Measurements from ENCODE around the gene CBX2.

CBX2 gene

DNA sequence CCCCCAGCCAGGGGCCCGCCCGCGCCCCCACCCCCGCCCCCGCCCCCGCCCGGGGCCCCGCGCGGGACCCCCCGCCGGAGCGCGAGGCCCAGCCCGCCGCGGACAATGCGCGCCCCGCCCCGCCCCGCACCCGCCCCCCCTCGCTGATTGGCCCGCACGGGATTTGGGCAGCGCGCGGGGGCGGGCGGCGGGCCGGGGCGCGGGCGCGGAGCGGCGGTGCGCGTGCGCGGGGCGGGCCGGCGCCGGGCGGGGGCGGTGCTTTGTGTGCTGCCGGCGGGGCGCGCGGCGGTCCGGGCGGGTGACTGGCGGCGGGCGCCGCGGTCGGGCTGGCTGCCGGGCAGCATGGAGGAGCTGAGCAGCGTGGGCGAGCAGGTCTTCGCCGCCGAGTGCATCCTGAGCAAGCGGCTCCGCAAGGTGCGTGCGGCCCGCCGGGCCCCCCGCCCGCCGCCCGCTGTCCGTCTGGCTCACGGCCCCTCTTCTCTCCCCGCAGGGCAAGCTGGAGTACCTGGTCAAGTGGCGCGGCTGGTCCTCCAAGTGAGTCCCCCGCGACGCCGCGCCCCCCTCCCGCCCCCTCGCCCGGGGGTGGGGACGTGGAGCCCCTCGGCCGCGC is at the start of gene CBX2:
Gene CBX2 (plus strand): TSS at position 255 of the 610 bp plus-strand sequence. CDS start 88 bp downstream, at position 343.
- DNase-seq: peak; percentile 82

DNA sequence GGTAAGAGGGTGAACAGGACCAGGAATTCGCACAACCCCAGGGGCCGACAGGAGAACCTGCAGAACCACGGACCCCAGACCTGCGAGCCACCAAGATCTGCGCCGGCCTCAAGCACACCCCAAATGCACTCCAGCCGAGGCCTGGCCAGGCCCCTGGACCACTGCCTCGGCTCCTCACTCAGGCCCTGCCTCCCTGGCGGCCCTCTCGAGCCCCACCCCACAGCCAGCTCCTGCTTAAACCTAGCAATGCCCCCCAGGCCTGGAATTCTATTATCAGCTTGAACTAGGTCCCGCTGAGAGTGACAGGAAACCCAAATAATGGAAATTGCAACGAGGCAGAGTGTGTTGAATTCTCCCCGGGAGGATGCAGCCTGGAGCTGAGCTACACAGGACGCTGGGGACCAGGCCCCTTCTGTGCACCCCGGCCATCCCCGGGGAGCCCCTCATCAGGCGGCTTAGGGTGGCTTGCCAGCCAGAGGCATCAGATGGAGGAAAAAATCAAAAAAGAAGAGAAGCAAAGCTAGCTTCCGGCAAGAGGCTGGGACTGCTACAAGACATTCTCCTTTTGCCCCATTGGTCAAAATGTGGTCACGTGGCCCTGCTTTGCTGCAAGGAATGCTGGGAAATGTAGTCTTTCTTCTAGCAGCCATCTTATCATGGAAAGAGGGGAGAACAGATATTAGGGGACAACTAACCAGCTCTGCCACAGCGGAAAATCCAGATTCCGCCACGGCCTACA is 49.6 kb upstream of the CBX2 start:
- peak; percentile 90 for DNase-seq

DNA sequence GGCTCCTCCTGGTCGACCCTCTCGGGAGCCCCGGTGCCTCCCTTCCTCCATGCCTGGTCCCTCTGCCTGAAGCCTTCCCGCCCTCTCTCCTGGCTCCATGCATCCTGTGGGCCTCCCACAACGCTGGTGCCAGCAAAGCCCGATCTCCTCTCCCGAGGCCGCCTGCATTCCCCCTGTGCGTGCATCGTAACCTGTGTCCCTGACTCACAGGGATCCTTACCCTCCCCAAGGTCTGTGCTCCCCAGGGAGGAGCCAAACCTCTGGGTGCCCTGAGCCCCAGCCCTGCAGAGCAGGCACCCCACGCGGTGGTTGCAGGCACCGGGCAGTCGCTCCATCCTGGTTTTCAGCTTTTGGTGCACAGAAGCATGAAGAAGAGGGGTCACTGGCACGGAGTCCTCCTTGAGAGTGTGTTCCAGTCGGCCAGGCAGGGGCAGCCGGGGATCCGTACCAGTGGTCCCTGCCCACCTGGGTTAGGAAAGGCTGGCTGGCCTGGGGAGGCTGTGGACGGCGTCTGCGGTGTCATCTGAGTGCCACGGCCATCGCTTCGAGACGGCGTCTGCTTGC is 49.0 kb upstream of the CBX2 start:
- no peak for DNase-seq

DNA sequence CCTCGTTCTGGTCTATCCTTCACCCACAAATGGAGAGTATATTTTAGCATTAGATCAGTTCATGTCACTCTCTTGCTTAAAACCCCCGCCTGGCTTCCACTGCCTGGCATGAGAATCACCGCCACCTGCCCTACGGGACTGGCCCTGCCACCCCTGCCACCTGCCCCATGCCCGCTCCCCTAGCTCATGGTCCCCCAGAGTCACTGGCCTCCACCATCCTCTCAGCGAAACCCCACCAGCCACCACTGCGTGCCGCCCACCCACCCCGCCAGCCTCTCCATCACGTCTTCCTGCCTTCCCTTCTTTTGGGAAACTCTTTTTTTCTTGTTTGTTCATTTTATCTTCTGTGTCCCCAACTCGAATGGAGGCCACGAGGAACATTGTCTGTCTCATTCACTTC is 48.2 kb upstream of the CBX2 start:
- DNase-seq: no peak

DNA sequence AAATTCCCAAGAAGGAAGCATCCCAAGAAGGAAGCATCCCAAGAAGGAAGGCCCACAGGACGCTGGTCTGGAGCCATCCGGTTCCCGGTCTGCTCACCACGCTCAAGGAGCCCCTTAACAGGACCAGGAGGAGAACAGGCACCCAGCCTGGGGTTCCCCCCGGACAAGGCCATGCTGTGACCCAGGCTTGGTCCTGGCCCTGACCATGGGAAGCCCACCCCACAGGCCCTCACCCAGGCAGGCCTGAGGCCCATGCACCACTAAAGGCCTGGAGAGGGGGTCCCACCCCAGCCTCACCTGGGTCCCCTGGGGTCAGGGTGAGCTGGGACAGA is 47.5 kb upstream of the CBX2 start:
- DNase-seq: no peak

DNA sequence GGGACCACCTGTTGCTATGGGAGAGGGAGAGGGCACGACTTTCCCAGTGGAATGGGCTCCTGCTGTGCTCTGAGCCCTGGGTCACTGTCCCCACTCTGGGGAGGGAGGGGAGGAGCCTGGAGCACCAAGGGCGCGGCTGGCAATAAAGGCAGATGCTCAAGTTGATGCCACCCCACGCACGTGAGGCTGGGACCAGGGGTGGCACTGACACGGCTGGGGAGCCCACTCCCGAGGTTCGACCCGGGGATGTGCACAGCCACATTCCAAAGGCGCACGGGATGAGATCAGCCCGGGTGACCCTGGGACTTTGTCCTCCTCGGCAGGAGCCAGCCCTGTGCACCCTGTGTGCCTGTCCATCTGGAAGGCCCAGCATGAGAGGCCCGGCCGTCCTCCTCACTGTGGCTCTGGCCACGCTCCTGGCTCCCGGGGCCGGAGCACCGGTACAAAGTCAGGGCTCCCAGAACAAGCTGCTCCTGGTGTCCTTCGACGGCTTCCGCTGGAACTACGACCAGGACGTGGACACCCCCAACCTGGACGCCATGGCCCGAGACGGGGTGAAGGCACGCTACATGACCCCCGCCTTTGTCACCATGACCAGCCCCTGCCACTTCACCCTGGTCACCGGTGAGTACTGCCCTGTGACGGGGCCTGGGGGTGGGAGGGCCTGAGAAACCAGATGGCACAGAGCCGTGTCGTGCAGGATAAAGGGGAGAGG is 47.0 kb upstream of the CBX2 start, which contains the start of gene ENPP7:
Gene ENPP7 (plus strand): TSS at position 175 of the 715 bp plus-strand sequence. CDS start 197 bp downstream, at position 372.
- no peak for DNase-seq

DNA sequence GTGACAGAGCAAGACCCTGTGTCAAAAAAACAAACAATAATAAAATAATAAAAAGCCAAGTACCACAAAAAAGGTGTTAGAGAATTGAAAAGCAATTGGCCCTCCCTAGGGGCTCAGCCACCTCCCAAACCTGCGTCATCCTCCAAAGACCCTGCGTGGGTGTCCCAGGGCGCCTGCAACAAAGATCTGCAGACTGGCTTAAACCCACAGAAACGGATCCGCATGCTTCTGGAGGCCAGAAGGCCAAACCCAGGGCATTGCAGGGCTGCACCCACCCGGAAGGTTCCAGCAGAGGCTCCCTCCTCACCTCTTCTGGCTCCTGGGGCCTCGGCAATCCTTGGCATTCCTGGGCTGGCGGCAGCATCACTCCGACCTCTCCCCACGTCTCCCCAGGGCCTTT is 45.7 kb upstream of the CBX2 start:
- no peak for DNase-seq

DNA sequence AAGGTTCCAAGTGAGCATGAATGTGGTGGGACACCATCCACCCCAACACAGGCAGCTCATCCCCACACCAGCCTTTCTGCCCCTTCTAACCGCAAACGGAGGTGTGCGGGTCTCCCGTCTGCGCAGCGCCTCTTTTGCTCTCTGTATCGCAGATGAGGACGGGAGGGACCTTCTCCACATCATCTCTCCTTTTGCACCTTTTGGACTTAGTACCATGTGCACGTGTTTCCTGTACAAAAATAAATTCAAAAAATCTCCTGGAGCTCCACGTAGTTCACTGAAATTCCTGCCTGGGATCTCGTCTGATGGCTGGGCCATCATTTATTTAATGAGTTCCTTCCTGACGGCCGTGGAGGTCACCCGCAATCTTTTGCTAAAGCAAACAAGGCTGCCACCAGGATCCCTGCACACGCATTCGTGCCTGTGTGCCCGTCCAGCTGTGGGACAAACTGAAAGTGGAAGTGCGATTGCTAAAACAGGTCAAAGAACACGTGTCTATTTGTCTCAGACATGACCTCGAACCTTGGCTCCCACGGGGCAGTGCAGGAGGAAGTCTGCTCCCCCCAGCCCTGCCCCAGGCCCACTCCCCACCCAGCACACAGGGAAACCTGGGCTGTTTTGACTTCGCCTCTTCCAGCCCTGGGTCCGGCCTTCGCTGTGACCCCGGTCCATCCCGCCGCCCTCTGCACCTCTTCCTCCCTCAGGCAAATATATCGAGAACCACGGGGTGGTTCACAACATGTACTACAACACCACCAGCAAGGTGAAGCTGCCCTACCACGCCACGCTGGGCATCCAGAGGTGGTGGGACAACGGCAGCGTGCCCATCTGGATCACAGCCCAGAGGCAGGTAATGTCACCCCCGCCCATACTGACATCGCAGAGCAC is 44.9 kb upstream of the CBX2 start:
- DNase-seq: no peak

DNA sequence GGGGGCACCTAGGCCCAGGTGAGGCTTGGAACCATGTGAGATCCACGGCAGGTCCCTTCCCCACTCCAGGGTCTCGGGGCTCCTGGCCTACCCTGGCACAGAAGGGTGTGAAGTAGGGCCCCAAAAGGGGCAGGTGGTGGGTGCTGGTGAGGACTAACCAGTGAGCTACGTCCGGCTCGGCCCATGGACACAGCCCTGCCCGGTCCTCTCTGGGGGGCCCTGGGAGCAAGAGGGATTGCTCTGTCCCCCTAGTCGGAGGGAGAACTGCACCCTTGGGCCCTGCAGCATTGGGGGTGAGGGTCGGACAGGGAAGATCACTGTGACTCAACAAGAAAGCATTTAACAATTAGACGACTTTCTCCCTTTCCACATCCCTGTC is 44.3 kb upstream of the CBX2 start:
- no peak for DNase-seq

DNA sequence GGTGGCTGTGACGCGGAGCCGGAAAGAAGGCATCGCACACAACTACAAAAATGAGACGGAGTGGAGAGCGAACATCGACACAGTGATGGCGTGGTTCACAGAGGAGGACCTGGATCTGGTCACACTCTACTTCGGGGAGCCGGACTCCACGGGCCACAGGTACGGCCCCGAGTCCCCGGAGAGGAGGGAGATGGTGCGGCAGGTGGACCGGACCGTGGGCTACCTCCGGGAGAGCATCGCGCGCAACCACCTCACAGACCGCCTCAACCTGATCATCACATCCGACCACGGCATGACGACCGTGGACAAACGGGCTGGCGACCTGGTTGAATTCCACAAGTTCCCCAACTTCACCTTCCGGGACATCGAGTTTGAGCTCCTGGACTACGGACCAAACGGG is 42.9 kb upstream of the CBX2 start:
- DNase-seq: no peak

DNA sequence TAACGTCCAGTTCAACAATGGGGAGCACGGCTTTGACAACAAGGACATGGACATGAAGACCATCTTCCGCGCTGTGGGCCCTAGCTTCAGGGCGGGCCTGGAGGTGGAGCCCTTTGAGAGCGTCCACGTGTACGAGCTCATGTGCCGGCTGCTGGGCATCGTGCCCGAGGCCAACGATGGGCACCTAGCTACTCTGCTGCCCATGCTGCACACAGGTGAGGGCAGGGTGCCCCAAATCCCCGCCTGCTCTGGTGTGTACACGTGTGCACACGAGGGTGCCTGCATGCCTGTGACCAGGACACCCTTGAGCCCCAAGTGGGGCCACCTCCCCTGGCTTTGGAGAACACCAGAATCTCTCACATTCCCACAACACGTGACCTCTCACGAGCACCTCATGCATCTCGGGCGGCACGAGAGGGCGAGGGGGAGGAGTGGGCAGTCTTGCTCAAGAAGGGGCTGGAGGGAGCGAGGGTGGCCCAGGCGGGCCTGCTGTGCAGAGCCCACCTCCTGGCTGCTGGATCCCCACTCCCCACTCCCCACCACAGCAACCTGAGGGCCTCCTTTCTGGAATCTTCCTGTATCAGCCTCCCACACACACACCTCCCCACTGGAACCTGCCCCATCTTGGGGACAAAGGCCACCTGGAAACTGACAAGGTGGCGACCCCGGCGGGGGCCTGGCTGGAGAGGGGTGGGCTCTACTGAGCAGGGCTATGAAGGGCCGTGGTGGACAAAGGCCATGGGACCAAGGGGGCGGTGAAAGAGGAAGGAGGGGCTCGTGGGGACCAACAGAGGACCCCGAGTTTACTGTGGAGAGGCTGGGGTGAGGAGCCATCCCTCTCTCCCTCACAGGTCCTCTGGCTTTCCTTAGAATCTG is 40.7 kb upstream of the CBX2 start:
- no peak for DNase-seq

DNA sequence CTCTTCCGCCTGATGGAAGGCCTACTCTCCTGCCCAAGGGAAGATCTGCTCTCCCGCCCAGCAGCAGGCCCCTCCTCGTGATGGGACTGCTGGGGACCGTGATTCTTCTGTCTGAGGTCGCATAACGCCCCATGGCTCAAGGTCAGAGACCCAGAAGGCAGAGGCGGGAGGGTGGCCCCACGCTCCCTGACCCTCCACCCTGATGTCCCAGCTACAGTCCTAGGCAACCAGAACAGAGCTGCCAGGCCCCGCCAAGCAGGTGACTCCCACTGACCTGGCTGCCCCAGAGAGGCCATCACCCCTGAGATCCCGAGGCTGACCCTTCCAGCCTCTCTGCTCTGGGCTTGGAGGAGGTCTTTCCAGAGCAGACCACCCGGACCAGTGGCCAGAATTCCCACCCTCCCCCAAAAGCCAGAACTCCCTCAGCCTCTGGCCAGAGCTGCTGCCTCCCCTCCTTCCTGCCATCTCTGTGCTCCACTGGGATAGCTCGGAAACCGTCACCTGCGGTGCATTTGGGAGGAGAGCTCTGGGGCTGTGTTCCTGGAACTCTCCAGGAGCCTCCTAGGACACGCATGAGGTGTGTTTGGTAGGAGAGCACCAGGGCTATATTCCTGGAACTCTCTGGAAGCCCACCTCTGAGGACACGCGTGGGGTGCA is 39.9 kb upstream of the CBX2 start:
- DNase-seq: no peak

DNA sequence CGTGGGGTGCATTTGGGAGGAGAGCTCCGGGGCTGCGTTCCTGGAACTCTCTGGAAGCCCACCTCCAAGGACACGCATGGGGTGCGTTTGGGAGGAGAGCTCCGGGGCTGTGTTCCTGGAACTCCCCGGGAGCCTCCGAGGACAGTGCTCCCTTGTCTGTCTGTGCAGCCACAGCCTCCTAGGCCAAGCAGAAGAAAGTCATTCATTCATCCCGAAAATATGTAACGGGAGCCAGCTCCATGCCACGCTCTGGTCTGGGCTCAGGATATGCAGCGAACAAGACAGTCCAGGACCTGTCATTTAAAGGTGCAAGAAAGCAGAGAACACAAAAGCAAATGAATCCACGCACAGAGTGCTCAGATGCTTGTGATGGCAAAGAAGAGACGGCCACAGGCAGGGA is 39.3 kb upstream of the CBX2 start:
- DNase-seq: no peak

DNA sequence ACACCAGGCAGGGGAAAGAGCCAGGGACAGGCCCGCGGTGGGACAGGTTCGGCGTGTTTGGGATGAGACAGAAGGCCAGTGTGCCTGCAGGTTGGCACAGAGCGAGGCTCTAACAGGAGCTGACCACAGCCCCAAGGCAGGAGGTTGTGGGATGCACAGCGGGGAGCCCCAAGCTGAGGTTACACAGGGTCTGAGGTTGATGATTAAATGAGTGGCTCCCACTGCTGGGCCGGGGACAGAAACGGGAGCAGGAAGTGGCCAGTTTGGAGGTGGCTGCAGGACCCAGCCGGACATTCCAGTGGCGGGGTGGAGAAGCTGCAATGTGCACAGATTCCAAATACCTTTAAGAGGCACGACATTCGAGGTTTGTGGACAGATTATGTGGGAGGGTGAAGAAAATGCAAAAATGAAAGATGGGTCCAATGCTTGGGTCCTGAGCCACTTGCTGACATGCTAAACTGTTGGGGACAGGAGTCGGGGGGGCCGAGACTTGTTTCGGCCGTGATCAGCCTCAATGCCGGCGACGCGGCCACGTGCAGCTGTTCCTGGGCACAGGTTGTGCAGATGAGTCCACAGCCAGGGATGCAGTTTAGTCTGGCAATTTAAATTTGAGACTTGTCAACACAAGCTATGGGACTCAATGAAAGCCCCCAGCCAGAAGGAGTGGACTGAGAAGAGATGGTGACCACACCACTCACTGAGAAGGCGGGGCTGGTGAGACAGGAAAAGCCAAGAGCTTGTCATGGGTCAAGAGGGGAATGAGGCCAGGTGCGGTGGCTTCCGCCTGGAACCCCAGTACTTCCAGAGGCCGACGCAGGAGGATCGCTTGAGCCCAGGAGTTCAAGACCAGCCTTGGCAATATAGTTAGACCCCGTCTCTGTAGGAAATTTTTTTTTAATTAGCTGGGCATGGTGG is 38.5 kb upstream of the CBX2 start:
- no peak for DNase-seq

DNA sequence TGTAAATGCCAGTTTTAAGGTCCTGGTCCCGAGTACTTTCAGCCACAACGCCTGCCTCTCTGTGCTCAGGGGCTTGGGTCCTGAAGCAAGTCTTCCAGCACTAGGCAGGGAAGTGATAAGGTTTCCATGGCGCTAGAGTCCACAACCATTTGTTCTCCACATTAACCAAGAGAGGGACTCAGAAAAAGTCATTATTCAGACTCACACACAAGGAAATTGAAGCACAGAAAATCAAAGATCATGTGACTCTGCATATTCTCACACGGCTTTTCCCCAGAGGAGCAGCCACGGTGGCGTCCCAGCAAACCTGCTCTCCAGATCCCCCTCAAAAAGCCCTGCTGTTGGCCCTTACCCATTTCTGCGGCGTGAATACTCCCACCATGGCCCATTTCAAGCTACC is 37.5 kb upstream of the CBX2 start:
- no peak for DNase-seq

DNA sequence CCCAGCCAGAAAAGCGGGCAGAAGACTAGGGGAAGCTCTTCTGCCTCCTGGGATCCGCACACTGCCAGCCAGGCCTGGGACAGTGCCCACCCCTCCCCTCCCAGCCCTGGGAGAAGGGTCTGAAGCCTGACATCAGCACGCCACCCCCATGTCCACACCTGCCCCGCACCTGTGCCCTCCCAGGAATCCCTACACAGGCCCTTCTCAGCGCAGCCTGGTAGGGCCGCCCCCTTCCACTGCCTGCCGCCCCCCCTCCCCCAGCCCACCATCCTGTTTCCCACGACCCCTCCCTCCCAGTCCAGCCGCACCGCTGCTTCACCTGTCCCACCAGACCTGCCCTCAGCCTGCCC is 36.6 kb upstream of the CBX2 start:
- no peak for DNase-seq

DNA sequence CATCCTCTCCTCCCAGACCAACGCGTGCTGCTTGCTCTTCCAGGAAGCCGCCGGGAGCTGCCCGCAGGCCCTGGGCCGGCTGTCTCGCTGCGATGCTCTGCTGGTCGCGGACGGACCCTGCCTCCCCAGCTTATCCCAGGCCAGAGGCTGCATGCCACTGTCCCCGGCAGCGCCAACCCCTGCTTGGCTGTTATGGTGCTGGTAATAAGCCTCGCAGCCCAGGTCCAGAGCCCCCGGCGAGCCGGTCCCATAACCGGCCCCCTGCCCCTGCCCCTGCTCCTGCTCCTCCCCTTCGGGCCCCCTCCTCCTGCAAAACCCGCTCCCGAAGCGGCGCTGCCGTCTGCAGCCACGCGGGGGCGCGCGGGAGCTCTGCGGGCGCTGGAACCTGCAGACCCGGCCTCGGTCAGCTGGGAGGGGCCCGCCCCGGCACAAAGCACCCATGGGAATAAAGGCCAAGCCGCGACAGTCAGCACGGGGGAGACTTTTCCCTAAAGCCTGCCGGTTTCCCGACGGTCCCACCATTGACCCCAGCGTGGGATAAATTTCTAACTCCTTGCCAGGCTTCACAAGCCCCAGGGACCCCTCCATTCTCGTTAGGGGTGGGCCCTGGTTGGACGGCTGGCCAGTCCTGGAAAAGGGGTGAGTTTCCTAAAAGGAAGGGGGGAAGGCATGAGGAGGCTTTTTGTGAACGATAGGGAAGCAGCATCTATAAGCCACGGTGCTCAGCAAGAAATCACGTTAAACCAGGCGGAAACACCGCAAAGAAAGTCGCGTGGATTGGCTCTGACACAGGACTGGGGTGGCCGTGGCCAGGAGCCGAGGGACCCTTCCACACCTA is 36.0 kb upstream of the CBX2 start:
- peak; percentile 74 for DNase-seq

DNA sequence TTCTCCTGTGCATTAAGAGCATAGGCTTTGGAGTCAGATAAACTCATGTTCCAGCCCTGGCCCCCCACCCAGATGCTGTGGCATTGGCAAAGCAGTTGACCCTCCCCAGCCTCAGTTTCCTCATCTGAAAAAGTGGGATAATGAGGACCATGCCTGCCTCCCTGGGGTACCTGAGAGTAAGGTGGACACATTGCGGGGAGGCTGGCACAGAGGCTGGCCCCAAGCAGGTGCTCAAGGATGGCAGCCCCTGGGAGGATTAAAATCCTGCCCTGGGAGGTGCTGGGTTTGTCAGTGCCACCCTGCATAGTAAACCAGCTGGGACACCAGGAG is 35.4 kb upstream of the CBX2 start:
- no peak for DNase-seq

DNA sequence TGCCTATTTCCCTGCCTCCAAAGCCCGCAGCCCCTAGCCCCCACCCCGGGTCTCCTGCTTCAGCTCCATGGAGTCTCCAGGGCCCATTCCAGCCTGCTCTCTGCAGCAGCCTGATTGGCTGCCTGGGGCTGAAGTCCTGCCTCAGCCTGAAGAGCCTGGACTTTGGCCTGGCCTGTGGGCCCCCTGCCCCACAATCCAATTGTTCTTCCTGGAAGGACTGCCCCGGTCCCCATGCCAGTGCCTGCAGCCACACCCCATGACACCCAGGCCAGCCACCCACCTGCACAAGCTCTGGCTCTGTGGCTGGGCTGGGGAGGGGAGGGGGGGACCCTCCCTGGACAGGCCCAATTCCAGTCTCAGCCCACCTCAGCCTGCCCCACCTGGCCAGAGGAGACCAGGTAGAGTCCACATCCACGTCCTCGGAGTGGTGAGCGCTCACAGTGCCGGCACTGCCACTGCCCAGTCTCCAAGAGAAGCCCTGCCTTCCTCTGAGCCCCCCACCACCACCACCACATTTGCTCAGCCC is 34.9 kb upstream of the CBX2 start:
- DNase-seq: no peak

Measured in COR-L47 (cell line).